WERI-Rb-1 (cell line): ENCODE results near the gene TUBG1.

ENCODE experiments used
- DNase-seq: peaks from one replicate; pipeline ENCODE4 v3.0.0-alpha.2; 2020
- H3K27ac ChIP-seq: fragments of 250-450 bp; sonication (Bioruptor Pico); 2 replicates; pipeline ENCODE4 v1.5.1; 2020; ENCODE audit warnings: mild to moderate bottlenecking, moderate library complexity
- H3K27me3 ChIP-seq: fragments of 250-450 bp; sonication (Bioruptor Pico); 2 replicates; pipeline ENCODE4 v1.5.1; 2021; ENCODE audit warnings: mild to moderate bottlenecking, low read depth, moderate library complexity; ENCODE audit not compliant: insufficient read depth, severe bottlenecking
- H3K36me3 ChIP-seq: fragments of 250-450 bp; sonication (Bioruptor Pico); 2 replicates; pipeline ENCODE4 v1.5.1; 2020; ENCODE audit warnings: mild to moderate bottlenecking, moderate library complexity
- H3K4me3 ChIP-seq: 2 replicates; pipeline ENCODE4 v1.5.1; 2011; ENCODE audit warnings: low read depth, mild to moderate bottlenecking, control low read depth, low read length
- H3K9me3 ChIP-seq: fragments of 250-450 bp; sonication (Bioruptor Pico); 2 replicates; pipeline ENCODE4 v1.5.1; 2021; ENCODE audit warnings: mild to moderate bottlenecking, moderate library complexity; ENCODE audit not compliant: severe bottlenecking
- CTCF ChIP-seq: IDR thresholded peaks from 2 replicates; pipeline ENCODE4 v1.5.1; 2011; ENCODE audit warnings: low read depth, mild to moderate bottlenecking, control low read depth, inconsistent platforms, low read length

Gene TUBG1

GRCh38 chr17:42563543-42563942, 45.9 kb upstream of the TUBG1 start:
- H3K36me3 ChIP-seq: peaks cover 52% of the 10 kb centered on the region
- no peak for TF ChIP-seq CTCF
- no peak overlapping the region for H3K4me3 ChIP-seq
- H3K27me3 ChIP-seq: no peaks in the 10 kb centered on the region
- H3K27ac ChIP-seq: no peak overlapping the region
- no peak for DNase-seq
- no peaks in the 10 kb centered on the region for H3K9me3 ChIP-seq

DNA sequence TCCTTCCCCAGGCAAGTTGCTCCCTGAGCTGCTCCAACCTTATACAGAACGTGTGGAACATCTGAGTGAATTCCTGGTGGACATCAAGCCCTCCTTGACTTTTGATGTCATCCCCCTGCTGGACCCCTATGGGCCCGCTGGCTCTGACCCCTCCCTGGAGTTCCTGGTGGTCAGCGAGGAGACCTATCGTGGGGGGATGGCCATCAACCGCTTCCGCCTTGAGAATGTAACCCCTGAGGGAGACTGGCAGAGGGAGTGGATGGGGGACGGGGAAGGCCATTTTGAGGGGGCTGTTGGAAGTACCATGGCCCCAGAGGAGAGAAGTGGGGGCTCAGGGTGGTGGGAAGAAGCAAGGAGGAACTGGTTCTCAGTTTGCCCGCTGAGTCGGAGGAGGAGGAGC, 45.5 kb upstream of the TUBG1 start:
- Histone ChIP-seq H3K9me3 (no peaks in the 10 kb centered on the region), H3K27ac (no peak overlapping the region), H3K27me3 (no peaks in the 10 kb centered on the region), H3K36me3 (peaks cover 56% of the 10 kb centered on the region), H3K4me3 (no peak overlapping the region)
- no peak for DNase-seq
- TF ChIP-seq CTCF: no peak

DNA sequence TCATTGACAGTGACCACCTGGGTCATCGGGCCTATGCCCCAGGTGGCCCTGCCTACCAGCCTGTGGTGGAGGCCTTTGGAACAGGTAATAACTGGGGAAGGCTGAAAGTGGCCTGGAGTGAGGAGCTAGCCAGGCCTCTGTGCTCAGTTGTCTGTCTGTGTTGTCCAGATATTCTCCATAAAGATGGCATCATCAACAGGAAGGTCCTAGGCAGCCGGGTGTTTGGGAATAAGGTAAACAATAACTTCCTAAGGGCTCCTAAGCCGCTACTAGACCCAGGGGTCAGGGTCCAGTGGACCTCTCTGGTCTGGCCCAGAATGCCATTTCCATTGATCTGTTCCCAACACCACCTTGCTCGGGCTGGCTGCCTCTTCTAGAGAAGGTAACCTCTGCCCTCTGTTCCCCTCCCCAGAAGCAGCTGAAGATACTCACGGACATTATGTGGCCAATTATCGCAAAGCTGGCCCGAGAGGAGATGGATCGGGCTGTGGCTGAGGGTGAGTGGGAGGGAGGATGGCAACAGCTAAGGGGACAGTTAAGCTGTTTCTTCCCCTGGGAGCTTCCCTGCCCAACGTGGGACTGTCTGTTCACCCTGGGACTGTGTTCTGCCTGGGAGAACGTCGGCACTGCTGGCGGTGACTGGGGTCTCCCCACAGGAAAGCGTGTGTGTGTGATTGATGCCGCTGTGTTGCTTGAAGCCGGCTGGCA, 44.5 kb upstream of the TUBG1 start:
- Histone ChIP-seq H3K27ac (no peak overlapping the region), H3K27me3 (no peaks in the 10 kb centered on the region), H3K4me3 (no peak overlapping the region), H3K36me3 (peaks cover 66% of the 10 kb centered on the region), H3K9me3 (no peaks in the 10 kb centered on the region)
- TF ChIP-seq CTCF: no peak
- no peak for DNase-seq

DNA sequence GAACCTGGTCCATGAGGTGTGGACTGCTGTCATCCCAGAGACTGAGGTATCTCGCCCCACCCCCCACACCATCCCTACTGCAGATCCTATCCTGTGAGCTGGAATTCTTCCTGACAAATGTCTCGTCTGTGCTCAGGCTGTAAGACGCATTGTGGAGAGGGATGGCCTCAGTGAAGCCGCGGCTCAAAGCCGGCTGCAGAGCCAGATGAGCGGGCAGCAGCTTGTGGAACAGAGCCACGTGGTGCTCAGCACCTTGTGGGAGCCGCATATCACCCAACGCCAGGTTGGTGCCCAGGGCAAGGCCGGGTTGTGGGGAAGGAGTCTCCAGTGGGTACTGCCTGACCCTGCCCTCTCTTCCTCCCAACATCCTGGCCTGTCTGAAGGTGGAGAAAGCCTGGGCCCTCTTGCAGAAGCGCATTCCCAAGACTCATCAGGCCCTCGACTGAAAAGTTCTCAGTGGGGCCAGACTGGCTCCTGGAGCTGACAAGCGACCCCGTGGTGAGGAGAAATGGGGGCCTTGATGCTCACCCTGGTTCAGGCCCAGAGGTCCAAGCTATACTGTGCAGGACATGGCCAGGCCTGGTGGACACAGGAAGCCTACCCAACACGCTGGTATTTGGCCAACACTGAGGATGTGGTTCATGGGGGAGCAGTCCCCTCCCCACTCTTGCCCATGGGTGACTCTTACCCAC, 43.8 kb upstream of the TUBG1 start:
- TF ChIP-seq CTCF: no peak
- Histone ChIP-seq H3K27ac (no peak overlapping the region; the same call in 1 of the 2 replicates), H3K9me3 (no peaks in the 10 kb centered on the region), H3K27me3 (no peaks in the 10 kb centered on the region), H3K36me3 (peaks cover 73% of the 10 kb centered on the region), H3K4me3 (no peak overlapping the region)
- no peak for DNase-seq

DNA sequence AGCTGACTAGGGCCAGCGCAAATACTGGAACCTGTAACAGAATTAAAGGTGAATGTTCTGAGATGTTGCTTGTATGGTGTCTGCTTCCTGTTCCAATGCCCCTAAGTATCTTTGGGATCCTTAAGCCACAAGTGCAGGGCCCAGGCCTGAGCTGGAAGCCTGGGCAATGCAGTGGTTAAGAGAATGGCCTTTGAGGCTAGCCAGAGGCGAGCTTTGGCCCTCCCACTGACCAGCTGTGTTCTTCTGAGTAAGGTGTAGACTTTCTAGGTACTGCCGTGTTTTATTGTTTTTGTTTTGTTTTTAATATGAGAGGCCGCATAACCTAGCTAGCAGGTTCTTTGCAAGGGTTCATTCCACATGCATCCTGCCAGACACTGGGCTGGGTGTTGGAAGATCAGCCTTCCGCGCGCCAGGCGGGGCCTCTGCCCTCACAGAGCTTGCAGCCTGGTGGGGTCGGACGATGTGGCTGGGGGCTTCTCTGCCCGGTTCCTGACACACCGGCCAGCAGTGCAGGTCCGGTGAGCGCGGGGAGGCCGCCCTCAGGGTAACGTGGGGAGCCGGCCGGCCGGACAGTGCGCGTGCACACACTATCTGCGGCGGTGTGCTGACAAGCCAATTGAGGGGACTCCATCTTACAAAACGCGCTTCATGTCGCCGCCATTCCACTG, 43.1 kb upstream of the TUBG1 start:
- Histone ChIP-seq H3K27ac (peak overlapping the region; percentile 85), H3K4me3 (peak overlapping the region; percentile 85), H3K27me3 (no peaks in the 10 kb centered on the region), H3K36me3 (peaks cover 80% of the 10 kb centered on the region), H3K9me3 (no peaks in the 10 kb centered on the region)
- peak; percentile 42 for DNase-seq
- no peak for TF ChIP-seq CTCF
